CD4-positive, CD25-positive, alpha-beta regulatory T cell (primary cell): ENCODE measurements around the gene JADE2. TPM values are rescaled to one million over a fixed set of nuclear protein-coding genes. Genes with fewer than 3 reads are reported as not detected.

Experiments used
- ATAC-seq, 2 donors: fragments of 150-1000 bp; cut with Tn5 transposase; one replicate each; pipeline ENCODE4 v1.10.0; 2021; ENCODE audit warnings: low read depth in 2 of 2, moderate number of reproducible peaks in 2 of 2, moderate library complexity in 1 of 2
- DNase-seq, 3 donors: peaks; one replicate each; pipeline versions ENCODE4 v3.0.0 to v3.0.0-alpha.2; 2012 to 2022; ENCODE audit warnings: mixed read lengths in 1 of 3
- H3K27ac ChIP-seq: one replicate; pipeline ENCODE4 v1.7.0; 2013; ENCODE audit warnings: mild to moderate bottlenecking, low read length; ENCODE audit not compliant: insufficient read depth, poor library complexity, severe bottlenecking
- H3K27me3 ChIP-seq: one replicate; pipeline ENCODE4 v1.7.0; 2013; ENCODE audit warnings: low read length; ENCODE audit not compliant: control insufficient read depth, insufficient read depth
- H3K36me3 ChIP-seq: one replicate; pipeline ENCODE4 v1.7.0; 2013; ENCODE audit warnings: mild to moderate bottlenecking, low read length, moderate library complexity; ENCODE audit not compliant: control insufficient read depth, insufficient read depth
- H3K4me1 ChIP-seq: 2 replicates; pipeline ENCODE4 v1.7.0; 2013; ENCODE audit warnings: mild to moderate bottlenecking, low read length; ENCODE audit not compliant: insufficient read depth, control insufficient read depth, poor library complexity, severe bottlenecking
- H3K4me3 ChIP-seq: one replicate; pipeline ENCODE4 v1.7.0; 2013; ENCODE audit warnings: low read depth, mild to moderate bottlenecking, low read length, moderate library complexity
- H3K9me3 ChIP-seq, 2 experiments: 1 replicate in 1 of 2; 2 replicates in 1 of 2; pipeline ENCODE4 v1.7.0; 2013; ENCODE audit warnings: low read length in 2 of 2, mild to moderate bottlenecking in 1 of 2, moderate library complexity in 1 of 2; ENCODE audit not compliant: control insufficient read depth in 2 of 2
- H3K27ac Mint-ChIP-seq, 3 donors: one replicate each; pipeline ENCODE4 v1.8.0; 2020 to 2022; ENCODE audit warnings: mild to moderate bottlenecking in 3 of 3, mixed read lengths in 3 of 3, moderate library complexity in 2 of 3
- H3K27me3 Mint-ChIP-seq: one replicate; pipeline ENCODE4 v1.8.0; 2022; ENCODE audit warnings: mild to moderate bottlenecking, mixed read lengths
- H3K36me3 Mint-ChIP-seq: one replicate; pipeline ENCODE4 v1.8.0; 2020; ENCODE audit warnings: mixed read lengths
- H3K4me1 Mint-ChIP-seq, 4 donors: one replicate each; pipeline ENCODE4 v1.8.0; 2020 to 2022; ENCODE audit warnings: mixed read lengths in 4 of 4, mild to moderate bottlenecking in 1 of 4
- H3K4me3 Mint-ChIP-seq, 4 donors: one replicate each; pipeline ENCODE4 v1.8.0; 2020 to 2022; ENCODE audit warnings: mild to moderate bottlenecking in 4 of 4, mixed read lengths in 4 of 4, moderate library complexity in 3 of 4
- H3K9me3 Mint-ChIP-seq, 7 donors: one replicate each; pipeline ENCODE4 v1.8.0; 2020 to 2022; ENCODE audit warnings: mixed read lengths in 7 of 7, mild to moderate bottlenecking in 3 of 7, moderate library complexity in 2 of 7
- polyA plus RNA-seq, 4 donors: library from polyadenylated mRNA; unstranded; fragments of 300-500 nt; fragmentation: Illumina TruSeq; gene quantifications; one replicate each; pipeline ENCODE4 v1.2.3, GENCODE V29; 2021
- total RNA-seq: library from RNA; stranded (reverse); gene quantifications from one replicate; pipeline ENCODE4 v1.2.3, GENCODE V29; 2022

The JADE2 gene
- total and polyA plus RNA-seq, 5 donors from 2014 or later: 19.2 to 162 (median 25.9) TPM

- Mint-ChIP-seq H3K27ac (peak overlapping the region; percentile 78 to 96 (median 92)), H3K27me3 (no peaks in the 10 kb centered on the region), H3K9me3 (no peaks in the 10 kb centered on the region), H3K36me3 (peaks cover 8% of the 10 kb centered on the region), H3K4me1 (peaks cover 10 to 74% (median 46%) of the 10 kb centered on the region in 4 donors), H3K4me3 (peak overlapping the region; percentile 60 to 84 (median 80))
- Histone ChIP-seq H3K27ac (peak overlapping the region; percentile 81), H3K36me3 (peaks cover 66% of the 10 kb centered on the region), H3K27me3 (no peaks in the 10 kb centered on the region), H3K9me3 (no peaks in the 10 kb centered on the region), H3K4me3 (peak overlapping the region; percentile 57), H3K4me1 (peaks cover 59% of the 10 kb centered on the region)
- peak in 1 of 2 donors; percentile 40 for ATAC-seq
- DNase-seq: peak in 2 of 3 donors; percentile 36 to 59
Observed at GRCh38 chr5:134545070-134545868, 19.8 kb downstream of the JADE2 start.

- H3K27ac Mint-ChIP-seq: peak overlapping the region; percentile 11 to 88 (median 17)
Observed at GRCh38 chr5:134547066-134547465, 21.6 kb downstream of the JADE2 start.

GRCh38 chr5:134547579-134547978 is 22.1 kb downstream of the JADE2 start:
- Histone ChIP-seq H3K27ac (peak overlapping the region; percentile 7), H3K4me3 (no peak overlapping the region), H3K27me3 (no peaks in the 10 kb centered on the region), H3K4me1 (peaks cover 48% of the 10 kb centered on the region), H3K9me3 (no peaks in the 10 kb centered on the region), H3K36me3 (peaks cover 68% of the 10 kb centered on the region)
- Mint-ChIP-seq H3K4me3 (peak overlapping the region in 1 of 4 donors; percentile 30), H3K27me3 (no peaks in the 10 kb centered on the region), H3K4me1 (peaks cover 14 to 77% (median 54%) of the 10 kb centered on the region in 4 donors), H3K36me3 (peaks cover 13% of the 10 kb centered on the region), H3K27ac (peak overlapping the region; percentile 17 to 88 (median 67)), H3K9me3 (no peaks in the 10 kb centered on the region)
- DNase-seq (no peak), ATAC-seq (no peak)

More at GRCh38 chr5:134547066-134547465, 21.6 kb downstream of the JADE2 start:
- H3K9me3 ChIP-seq: no peaks in the 10 kb centered on the region
- no peak for ATAC-seq
- no peak for DNase-seq
- no peaks in the 10 kb centered on the region for H3K27me3 ChIP-seq
- Mint-ChIP-seq H3K4me3 (peak overlapping the region in 2 of 4 donors; percentile 4 to 63), H3K27me3 (no peaks in the 10 kb centered on the region), H3K9me3 (no peaks in the 10 kb centered on the region), H3K36me3 (peaks cover 13% of the 10 kb centered on the region), H3K4me1 (peaks cover 14 to 74% (median 51%) of the 10 kb centered on the region in 4 donors)
- no peak overlapping the region for H3K4me3 ChIP-seq
- H3K27ac ChIP-seq: peak overlapping the region; percentile 81
- peaks cover 64% of the 10 kb centered on the region for H3K36me3 ChIP-seq
- peaks cover 48% of the 10 kb centered on the region for H3K4me1 ChIP-seq

- no peak overlapping the region for H3K4me3 ChIP-seq
- Mint-ChIP-seq H3K27me3 (no peaks in the 10 kb centered on the region), H3K36me3 (peaks cover 13% of the 10 kb centered on the region), H3K4me3 (peak overlapping the region in 1 of 4 donors; percentile 30), H3K9me3 (no peaks in the 10 kb centered on the region), H3K4me1 (peaks cover 14 to 81% (median 54%) of the 10 kb centered on the region in 4 donors), H3K27ac (peak overlapping the region; percentile 10 to 67 (median 62))
- DNase-seq (no peak), ATAC-seq (no peak)
- peak overlapping the region; percentile 7 for H3K27ac ChIP-seq
- no peaks in the 10 kb centered on the region for H3K9me3 ChIP-seq
- H3K27me3 ChIP-seq: no peaks in the 10 kb centered on the region
- H3K36me3 ChIP-seq: peaks cover 73% of the 10 kb centered on the region
- H3K4me1 ChIP-seq: peaks cover 48% of the 10 kb centered on the region
Observed at GRCh38 chr5:134547999-134548658, 22.7 kb downstream of the JADE2 start.

GRCh38 chr5:134549714-134550113 is 24.2 kb downstream of the JADE2 start:
- Mint-ChIP-seq H3K4me1 (peaks cover 20 to 82% (median 58%) of the 10 kb centered on the region in 4 donors), H3K9me3 (no peaks in the 10 kb centered on the region), H3K27me3 (no peaks in the 10 kb centered on the region), H3K4me3 (no peak overlapping the region), H3K27ac (no peak overlapping the region), H3K36me3 (peaks cover 13% of the 10 kb centered on the region)
- Histone ChIP-seq H3K27ac (peak overlapping the region; percentile 38), H3K9me3 (no peaks in the 10 kb centered on the region), H3K4me1 (peaks cover 45% of the 10 kb centered on the region), H3K4me3 (no peak overlapping the region), H3K36me3 (peaks cover 74% of the 10 kb centered on the region), H3K27me3 (no peaks in the 10 kb centered on the region)
- ATAC-seq (peak in 1 of 2 donors; percentile 10), DNase-seq (no peak)

- H3K27ac Mint-ChIP-seq: peak overlapping the region; percentile 69 to 71 (median 71)
- peaks cover 12 to 82% (median 57%) of the 10 kb centered on the region in 4 donors for H3K4me1 Mint-ChIP-seq
- peaks cover 18% of the 10 kb centered on the region for H3K36me3 Mint-ChIP-seq
- no peak for ATAC-seq
- H3K27me3 Mint-ChIP-seq: no peaks in the 10 kb centered on the region
- H3K4me3 ChIP-seq: no peak overlapping the region
- H3K36me3 ChIP-seq: peaks cover 71% of the 10 kb centered on the region
- no peak for DNase-seq
- H3K9me3 ChIP-seq: no peaks in the 10 kb centered on the region
- H3K9me3 Mint-ChIP-seq: no peaks in the 10 kb centered on the region
- H3K4me3 Mint-ChIP-seq: peak overlapping the region in 1 of 4 donors; percentile 54
- H3K4me1 ChIP-seq: peaks cover 45% of the 10 kb centered on the region
- H3K27me3 ChIP-seq: no peaks in the 10 kb centered on the region
- peak overlapping the region; percentile 38 for H3K27ac ChIP-seq
Observed at GRCh38 chr5:134550271-134551214, 25.1 kb downstream of the JADE2 start.

DNA sequence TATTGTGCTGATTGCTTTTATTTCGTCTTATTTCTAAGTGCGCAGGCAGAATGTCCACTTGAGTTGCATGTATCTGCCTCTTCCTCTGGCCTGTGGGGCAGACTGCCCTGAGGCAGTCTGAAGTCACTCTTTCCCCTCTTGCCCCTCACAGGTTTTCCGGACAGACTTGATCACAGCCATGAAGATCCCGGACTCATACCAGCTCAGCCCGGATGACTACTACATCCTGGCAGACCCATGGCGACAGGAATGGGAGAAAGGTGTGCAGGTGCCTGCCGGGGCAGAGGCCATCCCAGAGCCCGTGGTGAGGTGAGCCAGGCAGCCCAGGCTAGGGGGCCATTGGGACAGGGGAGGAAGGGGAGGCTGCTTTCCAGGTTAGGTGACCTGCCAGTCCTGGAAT is 26.4 kb downstream of the JADE2 start:
- H3K4me1 ChIP-seq: peaks cover 41% of the 10 kb centered on the region

More for the DNA sequence above, 26.4 kb downstream of the JADE2 start:
- Mint-ChIP-seq H3K9me3 (no peaks in the 10 kb centered on the region), H3K4me3 (peak overlapping the region in 2 of 4 donors; percentile 3 to 6), H3K4me1 (peaks cover 12 to 85% (median 60%) of the 10 kb centered on the region in 4 donors), H3K27ac (peak overlapping the region in 2 of 3 donors; percentile 3 to 71), H3K36me3 (peaks cover 23% of the 10 kb centered on the region), H3K27me3 (no peaks in the 10 kb centered on the region)
- Histone ChIP-seq H3K27me3 (no peaks in the 10 kb centered on the region), H3K9me3 (no peaks in the 10 kb centered on the region), H3K36me3 (peaks cover 66% of the 10 kb centered on the region), H3K4me3 (no peak overlapping the region), H3K27ac (no peak overlapping the region)
- no peak for ATAC-seq
- no peak for DNase-seq
